K562 (cell line): ENCODE results near the gene PDGFD. TPM values are rescaled to one million over a fixed set of nuclear protein-coding genes. Genes with fewer than 3 reads are reported as not detected.

Source experiments
- ATAC-seq: fragments of 200-7000 bp; cut with Tn5 transposase; 3 replicates; pipeline ENCODE4 v1.9.1; 2020; ENCODE audit warnings: moderate library complexity
- BruUV-seq: library from RNA; stranded (reverse); fragments of 400-500 nt; replicated peaks from 2 replicates; lab custom pipeline; 2021; lab: Mats Ljungman, UMichigan
- CTCF ChIA-PET: fragments of 300-600 bp; formaldehyde crosslinking; extraction: SDS; loops from one replicate; lab custom pipeline; 2021; ENCODE audit warnings: low intra/inter-chr PET ratio; lab: Yijun Ruan, JAX
- POLR2A ChIA-PET: fragments of 300-600, 350-650 bp; sonication (Branson Sonifier 250); formaldehyde crosslinking; extraction: SDS; loops from one replicate; lab custom pipeline; 2021; ENCODE audit warnings: antibody characterized with exemption, inconsistent platforms; lab: Yijun Ruan, JAX
- DNase-seq, 4 experiments: peaks; one replicate each; pipeline versions ENCODE4 v3.0.0 to v3.0.0-alpha.2; 2011 to 2018; ENCODE audit warnings: low spot score in 3 of 4, mixed read lengths in 3 of 4; ENCODE audit errors: extremely low read depth in 1 of 4
- FAIRE-seq: peaks from 2 replicates; lab custom pipeline; 2011; peaks lifted over from hg19 to GRCh38; lab: Jason Lieb, UNC
- H2AFZ ChIP-seq: 2 replicates; pipeline ENCODE4 v1.6.0; 2011; ENCODE audit warnings: low read depth, low read length, control low read depth, inconsistent platforms
- H3K27ac ChIP-seq: fragments of 200-600 bp; 3 replicates; pipeline ENCODE4 v1.8.0; 2011; ENCODE audit warnings: low read depth, mild to moderate bottlenecking, control low read depth, inconsistent platforms, low read length, moderate library complexity, mixed read lengths; ENCODE audit errors: extremely low read depth
- H3K27me3 ChIP-seq, 2 experiments: fragments of 300-600 bp in 1 of 2; 2 replicates in 1 of 2; 3 replicates in 1 of 2; pipeline versions ENCODE4 v1.6.0 to v1.8.0; 2011; ENCODE audit warnings: inconsistent platforms in 2 of 2, low read length in 2 of 2, mild to moderate bottlenecking in 1 of 2, mixed read lengths in 1 of 2, moderate library complexity in 1 of 2; ENCODE audit not compliant: control insufficient read depth in 2 of 2, insufficient read depth in 2 of 2
- H3K36me3 ChIP-seq: fragments of 300-600 bp; 3 replicates; pipeline ENCODE4 v1.8.0; 2011; ENCODE audit warnings: mild to moderate bottlenecking, low read length, inconsistent platforms; ENCODE audit not compliant: control insufficient read depth, insufficient read depth
- H3K4me1 ChIP-seq, 2 experiments: fragments of 200-600 bp in 1 of 2; replicated peaks in 1 of 2; 2 replicates in 1 of 2; 3 replicates in 1 of 2; pipeline versions ENCODE4 v1.5.1 to v1.8.0; 2011; ENCODE audit warnings: inconsistent platforms in 2 of 2, low read length in 2 of 2, mild to moderate bottlenecking in 1 of 2, mixed read lengths in 1 of 2, moderate library complexity in 1 of 2; ENCODE audit not compliant: control insufficient read depth in 2 of 2, insufficient read depth in 2 of 2
- H3K4me2 ChIP-seq: 2 replicates; pipeline ENCODE4 v1.6.1; 2011; ENCODE audit warnings: low read length, control low read depth, inconsistent platforms, mixed read lengths; ENCODE audit not compliant: insufficient read depth
- H3K4me3 ChIP-seq: fragments of 200-600 bp; sonication (generic), shearing (Covaris generic); 2 replicates; pipeline ENCODE4 v1.5.1; 2016; ENCODE audit warnings: control low read depth, inconsistent platforms
- H3K79me2 ChIP-seq: fragments of 200-600 bp; 3 replicates; pipeline ENCODE4 v1.8.0; 2011; ENCODE audit warnings: low read length, inconsistent platforms; ENCODE audit not compliant: control insufficient read depth, insufficient read depth
- H3K9ac ChIP-seq, 2 experiments: 2 replicates each; pipeline versions ENCODE4 v1.6.0 to v1.6.1; 2011; ENCODE audit warnings: low read depth in 2 of 2, low read length in 2 of 2, control low read depth in 1 of 2, inconsistent platforms in 1 of 2, mild to moderate bottlenecking in 1 of 2, mixed read lengths in 1 of 2; ENCODE audit not compliant: insufficient read depth in 1 of 2
- H3K9me1 ChIP-seq: one replicate; pipeline ENCODE4 v1.6.0; 2011; ENCODE audit warnings: inconsistent platforms, mild to moderate bottlenecking, low read length, moderate library complexity; ENCODE audit not compliant: control insufficient read depth, insufficient read depth
- H3K9me3 ChIP-seq: replicated peaks from 2 replicates; pipeline ENCODE4 v1.5.1; 2011; ENCODE audit warnings: low read depth, low read length, inconsistent platforms; ENCODE audit not compliant: control insufficient read depth, insufficient read depth
- H4K20me1 ChIP-seq: replicated peaks from 2 replicates; pipeline ENCODE4 v1.6.1; 2011; ENCODE audit warnings: low read length, inconsistent platforms, mixed read lengths; ENCODE audit not compliant: control insufficient read depth, insufficient read depth
- ESRRB ChIP-seq: fragments of 250-450 bp; sonication (Bioruptor Pico); IDR thresholded peaks from 2 replicates; pipeline ENCODE4 v1.5.0; 2020; ENCODE audit warnings: mild to moderate bottlenecking, moderate library complexity, borderline replicate concordance
- NFRKB ChIP-seq: fragments of 450-650 bp; IDR thresholded peaks from 2 replicates; pipeline ENCODE4 v1.6.1; 2016; ENCODE audit warnings: low read depth
- PRPF4 ChIP-seq: fragments of 200-400 bp; formaldehyde crosslinking; IDR thresholded peaks from one replicate; pipeline ENCODE4 v1.6.1; 2017; ENCODE audit warnings: low read length, low read depth, mild to moderate bottlenecking; ENCODE audit not compliant: insufficient read depth, poor library complexity, severe bottlenecking
- RFX5 ChIP-seq: IDR thresholded peaks from 2 replicates; pipeline ENCODE4 v1.6.1; 2011; ENCODE audit warnings: low read depth, mild to moderate bottlenecking, improper control_type of control experiment, low read length
- SMAD1 ChIP-seq: fragments of 150-350 bp; IDR thresholded peaks from 2 replicates; pipeline ENCODE4 v1.6.1; 2014; ENCODE audit warnings: low read length, low read depth; ENCODE audit not compliant: partially characterized antibody
- SP2 ChIP-seq: IDR thresholded peaks from 2 replicates; pipeline ENCODE4 v1.6.1; 2011; ENCODE audit warnings: mild to moderate bottlenecking, low read depth, low read length, moderate library complexity; ENCODE audit not compliant: poor library complexity, severe bottlenecking; ENCODE audit errors: extremely low read depth
- ZNF124 ChIP-seq: sonication (generic); formaldehyde crosslinking; IDR thresholded peaks from 2 replicates; pipeline ENCODE4 v1.8.1; 2022; ENCODE audit warnings: missing genetic modification reagents
- ZNF785 ChIP-seq: fragments of 250-450 bp; sonication (Bioruptor Pico); IDR thresholded peaks from 2 replicates; pipeline ENCODE4 v1.4.0; 2020; ENCODE audit warnings: mild to moderate bottlenecking
- WGBS: fragments of 100-300 bp; shearing (Covaris generic); methylation state at CpG from one replicate; pipeline ENCODE4 v1.1.6; 2016; ENCODE audit warnings: low coverage, mixed read lengths; ENCODE audit not compliant: insufficient coverage; ENCODE audit errors: missing lambda C conversion rate; 5-methylcytosine and 5-hydroxymethylcytosine counted together
- in situ Hi-C: fragments of 300-500 bp; cut with MboI; formaldehyde crosslinking; loops from 4 replicates; pipeline ENCODE4 v1.15.0; 2018; ENCODE audit warnings: inconsistent platforms, mixed read lengths
- intact Hi-C: fragments of 100-400 bp; cut with micrococcal nuclease; formaldehyde crosslinking; loops from 2 replicates; pipeline ENCODE4 v1.14.2; 2022
- polyA plus RNA-seq, 8 experiments: library from polyadenylated mRNA; depleted of rRNA in 4 of 8; stranded (reverse) in 5 of 8; unstranded in 3 of 8; fragments of >200 nt; fragmentation: Nextera tagmentation in 2 of 8; fragmentation: Illumina TruSeq in 1 of 8; extraction: Ambion mirVana in 2 of 8; extraction: Trizol in 1 of 8; gene quantifications; 2 replicates each; pipeline versions ENCODE4 v1.2.1 to v1.2.3, GENCODE V29; 2011 to 2014; ENCODE audit warnings: inconsistent platforms in 1 of 8, missing spikeins in 1 of 8
- total RNA-seq, 7 experiments: library from RNA; depleted of rRNA in 6 of 7; stranded (reverse); fragments of >200 nt in 6 of 7; fragmentation: Illumina TruSeq in 2 of 7; extraction: Trizol in 2 of 7; gene quantifications; 2 replicates each; pipeline versions ENCODE4 v1.2.1 to v1.2.3, GENCODE V29; 2011 to 2021; ENCODE audit warnings: low replicate concordance in 1 of 7
- TF ChIP-seq, protein P1 (sequence below): fragments of 450-650 bp; formaldehyde crosslinking; IDR thresholded peaks from 2 replicates; pipeline ENCODE4 v1.4.0; 2020; ENCODE audit warnings: mild to moderate bottlenecking, moderate library complexity

PDGFD gene
- total and polyA plus RNA-seq, 9 of the 15 experiments (the other 6 are each of a cell fraction or from before 2014, with no cell fraction given): 0.11 TPM; not detected in 8

DNA sequence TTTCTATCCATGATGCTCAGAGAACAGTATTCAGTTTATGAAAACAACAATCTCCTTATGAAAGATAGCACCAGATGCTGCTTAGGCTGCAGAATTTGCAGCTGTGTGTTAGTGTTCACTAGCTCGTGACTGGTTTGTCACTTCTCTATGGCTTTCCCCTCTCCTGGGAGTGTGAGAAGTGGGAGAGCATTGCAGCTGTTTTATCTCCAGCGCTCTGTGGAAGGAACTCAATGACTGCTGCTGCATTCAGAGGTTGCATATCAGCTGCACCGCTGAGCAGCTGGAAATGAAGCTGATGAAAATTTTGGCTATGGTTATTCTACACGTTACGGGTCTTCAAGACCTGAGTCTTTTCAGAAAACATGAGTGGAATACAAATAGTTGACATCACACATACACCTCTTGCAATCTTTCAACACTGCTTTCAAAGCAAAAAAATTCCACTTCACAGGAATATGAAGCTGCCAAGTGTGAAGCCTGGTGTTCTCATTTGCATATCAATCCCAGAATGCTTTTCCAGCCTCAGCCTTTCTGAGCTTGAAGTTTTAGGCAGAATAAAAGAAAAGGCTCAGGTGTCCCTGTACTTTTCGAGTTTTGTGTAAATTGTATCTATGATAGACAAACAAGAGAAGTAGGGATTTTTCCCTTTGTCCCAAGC lies 276.8 kb downstream of the PDGFD start:
- in situ Hi-C loops: no loop called here

More for the DNA sequence above, 276.8 kb downstream of the PDGFD start:
- Histone ChIP-seq H3K9me3 (no peaks in the 10 kb centered on the region), H3K4me2 (no peak overlapping the region), H3K9ac (no peak overlapping the region), H3K9me1 (no peaks in the 10 kb centered on the region), H3K27ac (no peak overlapping the region), H4K20me1 (no peaks in the 10 kb centered on the region), H3K4me1 (no peaks in the 10 kb centered on the region), H3K36me3 (no peaks in the 10 kb centered on the region), H3K79me2 (no peaks in the 10 kb centered on the region), H2AFZ (no peak overlapping the region), H3K27me3 (no peaks in the 10 kb centered on the region), H3K4me3 (no peak overlapping the region)
- intact Hi-C loops: no loop called here
- DNase-seq (no peak), ATAC-seq (no peak), FAIRE-seq (no peak)
- WGBS: 0% methylated on average over 5 of the region's 6 CpGs
- no peak for TF ChIP-seq ESRRB (CRISPR knock-in tag)
- TF ChIP-seq NFRKB: no peak
- no peak for TF ChIP-seq SMAD1
- no peak for TF ChIP-seq RFX5
- TF ChIP-seq PRPF4: no peak
- no peak for TF ChIP-seq SP2
- TF ChIP-seq, protein P1, sequence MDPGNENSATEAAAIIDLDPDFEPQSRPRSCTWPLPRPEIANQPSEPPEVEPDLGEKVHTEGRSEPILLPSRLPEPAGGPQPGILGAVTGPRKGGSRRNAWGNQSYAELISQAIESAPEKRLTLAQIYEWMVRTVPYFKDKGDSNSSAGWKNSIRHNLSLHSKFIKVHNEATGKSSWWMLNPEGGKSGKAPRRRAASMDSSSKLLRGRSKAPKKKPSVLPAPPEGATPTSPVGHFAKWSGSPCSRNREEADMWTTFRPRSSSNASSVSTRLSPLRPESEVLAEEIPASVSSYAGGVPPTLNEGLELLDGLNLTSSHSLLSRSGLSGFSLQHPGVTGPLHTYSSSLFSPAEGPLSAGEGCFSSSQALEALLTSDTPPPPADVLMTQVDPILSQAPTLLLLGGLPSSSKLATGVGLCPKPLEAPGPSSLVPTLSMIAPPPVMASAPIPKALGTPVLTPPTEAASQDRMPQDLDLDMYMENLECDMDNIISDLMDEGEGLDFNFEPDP: no peak
- TF ChIP-seq ZNF124 (CRISPR knock-in tag): no peak
- TF ChIP-seq ZNF785 (CRISPR knock-in tag): no peak
- no TSS peak for BruUV-seq
- POLR2A ChIA-PET: no interaction called here
- CTCF ChIA-PET: no interaction called here
